ENCODE measurements around the gene C1GALT1. TPM values are rescaled to one million over a fixed set of nuclear protein-coding genes. Genes with fewer than 3 reads are reported as not detected.

Gene C1GALT1
- total and polyA plus RNA-seq, 9 donors = 3.2 to 25.8 (median 12.6) TPM

GRCh38 chr7:7157177-7157886, 25.0 kb upstream of the C1GALT1 start:
- DNase-seq = no peak
- no peak for TF ChIP-seq POLR2A (IDR thresholded peaks at IDR 0.05)
- TF ChIP-seq EP300 (IDR thresholded peaks at IDR 0.05) = no peak
- TF ChIP-seq CTCF (IDR thresholded peaks at IDR 0.05) = no peak
- 70 to 76% (median 72%) methylated on average over 2 of the region's 2 CpGs for WGBS, 3 donors
- Histone ChIP-seq H3K27ac (no peak overlapping the region), H3K27me3 (no peaks in the 10 kb centered on the region), H3K4me1 (ENCODE audit: insufficient read depth) (no peaks in the 10 kb centered on the region), H3K4me3 (no peak overlapping the region), H3K9me3 (no peaks in the 10 kb centered on the region), H3K36me3 (no peaks in the 10 kb centered on the region)
- intact Hi-C loops (cut with DNase I) = no loop called here

- H3K27ac ChIP-seq = no peak overlapping the region
- intact Hi-C loops (cut with DNase I) = no loop called here
- H3K36me3 ChIP-seq = no peaks in the 10 kb centered on the region
- H3K4me3 ChIP-seq = no peak overlapping the region
- DNase-seq = no peak
- H3K27me3 ChIP-seq = no peaks in the 10 kb centered on the region
- H3K4me1 ChIP-seq (ENCODE audit: insufficient read depth) = no peaks in the 10 kb centered on the region
- no peaks in the 10 kb centered on the region for H3K9me3 ChIP-seq
- TF ChIP-seq POLR2A (IDR thresholded peaks at IDR 0.05) (no peak), EP300 (IDR thresholded peaks at IDR 0.05) (no peak), CTCF (IDR thresholded peaks at IDR 0.05) (no peak)
Observed at GRCh38 chr7:7157887-7158271, 24.5 kb upstream of the C1GALT1 start.

DNA sequence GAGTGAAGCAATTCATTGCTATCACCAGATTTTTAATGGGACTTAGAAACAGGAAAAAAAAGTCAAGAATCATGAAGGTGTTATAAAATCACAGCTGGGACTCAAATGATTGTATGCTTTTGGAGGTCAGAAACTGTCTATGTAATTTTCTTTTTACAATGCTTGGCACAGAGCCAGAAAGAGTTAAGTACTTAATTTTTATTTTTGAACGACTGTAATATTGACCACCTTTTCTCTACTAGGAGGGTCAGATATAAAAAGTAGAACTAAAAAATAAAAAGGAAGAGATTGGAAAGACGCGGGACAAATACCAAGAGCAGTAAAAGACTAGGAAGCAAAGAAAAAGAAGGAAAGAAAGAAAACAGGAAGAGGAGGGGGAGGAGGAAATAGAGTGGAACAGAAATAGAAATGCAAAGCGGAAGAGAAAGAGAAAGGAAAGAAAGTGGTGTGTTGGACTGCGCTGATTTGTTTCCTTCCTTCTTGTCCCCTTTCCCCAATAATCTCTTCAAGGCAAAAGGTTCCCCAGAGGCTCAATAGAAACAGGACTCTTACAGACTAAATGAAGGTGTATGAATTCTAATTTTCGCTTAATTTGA, 23.2 kb upstream of the C1GALT1 start:
- WGBS, 3 donors = 60 to 82% (median 65%) methylated on average over 6 of the region's 6 CpGs
- Histone ChIP-seq H3K36me3 (no peaks in the 10 kb centered on the region), H3K9me3 (no peaks in the 10 kb centered on the region), H3K27me3 (no peaks in the 10 kb centered on the region), H3K27ac (no peak overlapping the region), H3K4me1 (ENCODE audit: insufficient read depth) (no peaks in the 10 kb centered on the region), H3K4me3 (no peak overlapping the region)
- intact Hi-C loops (cut with DNase I) = no loop called here
- no peak for DNase-seq
- TF ChIP-seq EP300 (IDR thresholded peaks at IDR 0.05) (no peak), CTCF (IDR thresholded peaks at IDR 0.05) (no peak), POLR2A (IDR thresholded peaks at IDR 0.05) (no peak)

DNA sequence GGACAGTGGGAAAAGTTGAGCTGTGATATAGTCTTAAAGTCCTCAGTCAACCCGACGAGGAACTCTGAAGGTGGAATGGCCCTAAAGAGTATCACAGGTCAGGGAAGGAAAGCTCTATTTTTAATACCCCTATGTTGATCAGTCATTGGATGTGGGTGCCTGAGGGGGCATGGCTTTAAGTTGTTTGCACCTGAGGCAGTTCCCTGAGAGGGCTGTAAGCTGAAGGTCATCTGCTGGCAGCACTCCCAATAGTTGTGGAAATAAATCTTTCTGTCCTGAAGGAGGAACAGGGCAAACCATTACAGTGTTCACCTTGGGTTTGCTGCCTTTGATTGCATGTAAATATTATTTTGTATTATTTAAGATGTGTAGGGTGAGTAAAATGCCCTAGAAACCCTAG, 17.8 kb upstream of the C1GALT1 start:
- no peaks in the 10 kb centered on the region for H3K9me3 ChIP-seq
- no peak overlapping the region for H3K4me3 ChIP-seq
- TF ChIP-seq EP300 (IDR thresholded peaks at IDR 0.05) = no peak
- TF ChIP-seq POLR2A (IDR thresholded peaks at IDR 0.05) = no peak
- no peak for TF ChIP-seq CTCF (IDR thresholded peaks at IDR 0.05)
- H3K27me3 ChIP-seq = no peaks in the 10 kb centered on the region
- no peak overlapping the region for H3K27ac ChIP-seq
- H3K4me1 ChIP-seq (ENCODE audit: insufficient read depth) = no peaks in the 10 kb centered on the region
- intact Hi-C loops (cut with DNase I) = no loop called here
- no peaks in the 10 kb centered on the region for H3K36me3 ChIP-seq
- WGBS, 3 donors = 69 to 76% (median 71%) methylated on average over 2 of the region's 2 CpGs
- DNase-seq = no peak
